Activated CD8-positive, alpha-beta T cell treated with anti-CD3 and anti-CD28 coated beads for 36 hours (primary cell): Measurements from ENCODE around the gene MRGPRX2. TPM values are rescaled to one million over a fixed set of nuclear protein-coding genes. Genes with fewer than 3 reads are reported as not detected.
A peak's percentile ranks its signal among the peaks of the same experiment; 100 is the strongest.

Experiments
- ATAC-seq: fragments of 200-7000 bp; cut with Tn5 transposase; one replicate; pipeline ENCODE4 v1.10.0; 2021; ENCODE audit warnings: mild to moderate bottlenecking, moderate library complexity
- CTCF ChIA-PET: fragments of 350-600 bp; sonication (Branson Sonifier 250); formaldehyde crosslinking; loops from one replicate; lab custom pipeline; 2021; ENCODE audit warnings: antibody characterized with exemption; lab: Charles Lee
- POLR2A ChIA-PET: fragments of 350-600 bp; sonication (Branson Sonifier 250); formaldehyde crosslinking; loops from one replicate; lab custom pipeline; 2021; ENCODE audit warnings: antibody characterized with exemption; lab: Charles Lee
- DNase-seq: peaks from one replicate; pipeline ENCODE4 v3.0.0-alpha.2; 2020
- H3K27ac Mint-ChIP-seq: one replicate; pipeline ENCODE4 v1.8.0; 2021; ENCODE audit warnings: mild to moderate bottlenecking, mixed read lengths
- H3K27me3 Mint-ChIP-seq: one replicate; pipeline ENCODE4 v1.8.0; 2021; ENCODE audit warnings: mixed read lengths
- H3K36me3 Mint-ChIP-seq: one replicate; pipeline ENCODE4 v1.8.0; 2021; ENCODE audit warnings: low read depth, mixed read lengths
- H3K4me1 Mint-ChIP-seq: one replicate; pipeline ENCODE4 v1.8.0; 2021; ENCODE audit warnings: low read depth, mixed read lengths
- H3K4me3 Mint-ChIP-seq: one replicate; pipeline ENCODE4 v1.8.0; 2021; ENCODE audit warnings: mild to moderate bottlenecking, moderate library complexity, mixed read lengths
- H3K9me3 Mint-ChIP-seq: one replicate; pipeline ENCODE4 v1.8.0; 2021; ENCODE audit warnings: mixed read lengths
- CTCF ChIP-seq: fragments of 200-600 bp; IDR thresholded peaks from one replicate; pipeline ENCODE4 v1.8.0; 2022; ENCODE audit warnings: antibody characterized with exemption, mild to moderate bottlenecking
- intact Hi-C: fragments of 100-400 bp; cut with micrococcal nuclease; formaldehyde crosslinking; loops from one replicate; pipeline ENCODE4 v1.10.0; 2022
- total RNA-seq, 2 experiments: library from RNA; stranded (reverse); gene quantifications; one replicate each; pipeline ENCODE4 v1.2.3, GENCODE V29; 2021

Gene MRGPRX2
- total RNA-seq, 2 experiments from 2014 or later = not detected

GRCh38 chr11:19079643-19080440 is 19.3 kb upstream of the MRGPRX2 start:
- DNase-seq = no peak
- intact Hi-C loops = no loop called here
- ATAC-seq = no peak
- H3K27me3 Mint-ChIP-seq = peaks cover 7% of the 10 kb centered on the region
- CTCF ChIA-PET = interaction anchor here (1.0 to 3.2 kb wide), 3 partner anchors 9 to 180 kb away, joined by 3 to 24 read pairs (median 6); no protein-coding TSS in a partner anchor
- H3K4me1 Mint-ChIP-seq = no peaks in the 10 kb centered on the region
- H3K9me3 Mint-ChIP-seq = no peaks in the 10 kb centered on the region
- POLR2A ChIA-PET = no interaction called here
- H3K36me3 Mint-ChIP-seq = no peaks in the 10 kb centered on the region
- no peak overlapping the region for H3K4me3 Mint-ChIP-seq
- no peak for TF ChIP-seq CTCF
- no peak overlapping the region for H3K27ac Mint-ChIP-seq

- DNase-seq (no peak), ATAC-seq (no peak)
- peaks cover 7% of the 10 kb centered on the region for H3K27me3 Mint-ChIP-seq
- intact Hi-C loops = no loop called here
- ChIA-PET POLR2A (no interaction called here), CTCF (interaction anchor here (0.8 to 3.0 kb wide), 15 partner anchors 8 to 482 kb away, joined by 3 to 17 read pairs (median 4); no protein-coding TSS in a partner anchor)
- no peaks in the 10 kb centered on the region for H3K36me3 Mint-ChIP-seq
- H3K27ac Mint-ChIP-seq = no peak overlapping the region
- TF ChIP-seq CTCF = no peak
- no peaks in the 10 kb centered on the region for H3K9me3 Mint-ChIP-seq
- H3K4me3 Mint-ChIP-seq = no peak overlapping the region
- H3K4me1 Mint-ChIP-seq = no peaks in the 10 kb centered on the region
Observed at GRCh38 chr11:19077965-19078364, 17.4 kb upstream of the MRGPRX2 start.

GRCh38 chr11:19076744-19077589 is 16.4 kb upstream of the MRGPRX2 start:
- ATAC-seq (peak; percentile 95), DNase-seq (peak; percentile 73)
- Mint-ChIP-seq H3K9me3 (no peaks in the 10 kb centered on the region), H3K27me3 (peaks cover 7% of the 10 kb centered on the region), H3K4me1 (no peaks in the 10 kb centered on the region), H3K27ac (no peak overlapping the region), H3K4me3 (no peak overlapping the region), H3K36me3 (no peaks in the 10 kb centered on the region)
- ChIA-PET CTCF (interaction anchor here (0.6 to 3.0 kb wide), 43 partner anchors 9 to 800 kb away, joined by 3 to 17 read pairs (median 3); partner anchors contain the start of genes E2F8, MRGPRX2 and ZDHHC13), POLR2A (no interaction called here)
- intact Hi-C loops = no loop called here
- TF ChIP-seq CTCF = peak; percentile 99

GRCh38 chr11:19075636-19076035 is 15.1 kb upstream of the MRGPRX2 start:
- Mint-ChIP-seq H3K9me3 (no peaks in the 10 kb centered on the region), H3K4me3 (no peak overlapping the region), H3K36me3 (no peaks in the 10 kb centered on the region), H3K27me3 (peaks cover 8% of the 10 kb centered on the region), H3K27ac (no peak overlapping the region), H3K4me1 (peaks cover 3% of the 10 kb centered on the region)
- intact Hi-C loops = no loop called here
- ChIA-PET CTCF (interaction anchor here (1.0 to 3.0 kb wide), 7 partner anchors 13 to 802 kb away, joined by 3 to 17 read pairs (median 3); no protein-coding TSS in a partner anchor), POLR2A (interaction anchor here (0.6 kb wide), 1 partner anchor 697 kb away, joined by 3 read pairs; no protein-coding TSS in a partner anchor)
- ATAC-seq (no peak), DNase-seq (no peak)
- TF ChIP-seq CTCF = no peak
